Astrocyte (in vitro differentiated cells and primary cell): ENCODE data around the gene INPP4B.

Experiments used
- EZH2 ChIP-seq: IDR thresholded peaks from 2 replicates; pipeline ENCODE4 v1.6.1; 2012; ENCODE audit warnings: mild to moderate bottlenecking, low read length, inconsistent platforms; ENCODE audit not compliant: insufficient read depth
- TF ChIP-seq, protein P1 (sequence below): IDR thresholded peaks from 2 replicates; pipeline ENCODE4 v1.5.1; 2011; ENCODE audit warnings: low read depth, mild to moderate bottlenecking, inconsistent platforms, low read length, moderate library complexity; ENCODE audit not compliant: insufficient read depth

DNA sequence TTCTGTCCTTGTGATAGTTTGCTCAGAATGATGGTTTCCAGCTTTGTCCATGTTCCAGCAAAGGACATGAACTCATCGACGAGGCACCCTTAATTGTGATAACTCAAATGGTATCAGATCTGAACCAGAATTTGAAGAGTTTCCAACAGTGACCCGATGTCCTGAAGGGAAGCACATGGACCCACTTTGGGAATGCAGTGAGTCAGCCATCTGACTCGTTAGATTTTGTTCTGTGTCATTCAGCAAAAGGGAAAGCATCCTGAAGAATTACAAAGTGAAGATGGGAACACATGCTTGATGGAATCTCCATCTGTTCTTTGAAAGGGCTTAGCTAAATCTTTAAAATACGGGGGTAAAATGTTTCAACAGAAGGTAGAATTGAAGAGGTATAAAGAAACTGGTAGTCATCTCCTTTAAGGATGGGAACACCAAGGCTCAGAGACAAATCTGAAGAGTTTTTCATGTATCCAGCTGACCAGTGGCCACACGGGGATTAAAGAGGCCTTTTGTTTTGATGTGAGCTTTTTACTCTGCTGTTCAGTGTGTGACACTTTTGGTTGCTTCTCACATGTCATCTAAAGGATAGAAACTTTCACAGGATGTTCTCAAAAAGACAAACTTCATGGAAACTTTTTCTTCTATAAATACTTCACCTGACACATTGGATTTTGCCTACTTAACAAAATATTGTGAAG lies 393.8 kb downstream of the INPP4B start:
- TF ChIP-seq EZH2, result no peak
- TF ChIP-seq, protein P1, sequence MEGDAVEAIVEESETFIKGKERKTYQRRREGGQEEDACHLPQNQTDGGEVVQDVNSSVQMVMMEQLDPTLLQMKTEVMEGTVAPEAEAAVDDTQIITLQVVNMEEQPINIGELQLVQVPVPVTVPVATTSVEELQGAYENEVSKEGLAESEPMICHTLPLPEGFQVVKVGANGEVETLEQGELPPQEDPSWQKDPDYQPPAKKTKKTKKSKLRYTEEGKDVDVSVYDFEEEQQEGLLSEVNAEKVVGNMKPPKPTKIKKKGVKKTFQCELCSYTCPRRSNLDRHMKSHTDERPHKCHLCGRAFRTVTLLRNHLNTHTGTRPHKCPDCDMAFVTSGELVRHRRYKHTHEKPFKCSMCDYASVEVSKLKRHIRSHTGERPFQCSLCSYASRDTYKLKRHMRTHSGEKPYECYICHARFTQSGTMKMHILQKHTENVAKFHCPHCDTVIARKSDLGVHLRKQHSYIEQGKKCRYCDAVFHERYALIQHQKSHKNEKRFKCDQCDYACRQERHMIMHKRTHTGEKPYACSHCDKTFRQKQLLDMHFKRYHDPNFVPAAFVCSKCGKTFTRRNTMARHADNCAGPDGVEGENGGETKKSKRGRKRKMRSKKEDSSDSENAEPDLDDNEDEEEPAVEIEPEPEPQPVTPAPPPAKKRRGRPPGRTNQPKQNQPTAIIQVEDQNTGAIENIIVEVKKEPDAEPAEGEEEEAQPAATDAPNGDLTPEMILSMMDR, result no peak
